Measurements from ENCODE around the gene TUBGCP2. TPM values are rescaled to one million over a fixed set of nuclear protein-coding genes. Genes with fewer than 3 reads are reported as not detected.
A peak's percentile ranks its signal among the peaks of the same experiment; 100 is the strongest.

TUBGCP2 gene
- 78.4 TPM for polyA plus RNA-seq (2012; ENCODE audit: insufficient read depth, insufficient read length, low read depth)

GRCh38 chr10:133308421-133309099 lies at the start of gene TUBGCP2, which contains the start of gene ZNF511:
Gene TUBGCP2 (minus strand): TSS chr10:133308872. CDS start chr10:133302941, 5,931 bp downstream.
Gene ZNF511 (plus strand): TSS chr10:133308914. CDS start chr10:133308944, 30 bp downstream.
- peak; percentile 85 for DNase-seq
- TF ChIP-seq, protein P1, sequence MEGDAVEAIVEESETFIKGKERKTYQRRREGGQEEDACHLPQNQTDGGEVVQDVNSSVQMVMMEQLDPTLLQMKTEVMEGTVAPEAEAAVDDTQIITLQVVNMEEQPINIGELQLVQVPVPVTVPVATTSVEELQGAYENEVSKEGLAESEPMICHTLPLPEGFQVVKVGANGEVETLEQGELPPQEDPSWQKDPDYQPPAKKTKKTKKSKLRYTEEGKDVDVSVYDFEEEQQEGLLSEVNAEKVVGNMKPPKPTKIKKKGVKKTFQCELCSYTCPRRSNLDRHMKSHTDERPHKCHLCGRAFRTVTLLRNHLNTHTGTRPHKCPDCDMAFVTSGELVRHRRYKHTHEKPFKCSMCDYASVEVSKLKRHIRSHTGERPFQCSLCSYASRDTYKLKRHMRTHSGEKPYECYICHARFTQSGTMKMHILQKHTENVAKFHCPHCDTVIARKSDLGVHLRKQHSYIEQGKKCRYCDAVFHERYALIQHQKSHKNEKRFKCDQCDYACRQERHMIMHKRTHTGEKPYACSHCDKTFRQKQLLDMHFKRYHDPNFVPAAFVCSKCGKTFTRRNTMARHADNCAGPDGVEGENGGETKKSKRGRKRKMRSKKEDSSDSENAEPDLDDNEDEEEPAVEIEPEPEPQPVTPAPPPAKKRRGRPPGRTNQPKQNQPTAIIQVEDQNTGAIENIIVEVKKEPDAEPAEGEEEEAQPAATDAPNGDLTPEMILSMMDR (IDR thresholded peaks at IDR 0.05; ENCODE audit: low read depth, low read length), result 0 out of 2 replicates have a peak, but pooled peaks have one; percentile 10

GRCh38 chr10:133357285-133358161 lies 48.9 kb upstream of the TUBGCP2 start, which contains the start of gene FUOM:
Gene FUOM (minus strand): TSS chr10:133358019. CDS start chr10:133358007, 12 bp downstream.
- H3K4me3 ChIP-seq (ENCODE audit: low read depth, low read length), result peak within 1 kb of the TSS; percentile 70
- peak; percentile 81 for DNase-seq
- no peaks in the 10 kb centered on the region for H3K27me3 ChIP-seq
- H3K9me3 ChIP-seq, result no peaks in the 10 kb centered on the region
- no peaks in the 10 kb centered on the region for H3K36me3 ChIP-seq
- H3K4me1 ChIP-seq, result peaks cover 6% of the 10 kb centered on the region
- TF ChIP-seq, protein P1 (IDR thresholded peaks at IDR 0.05; ENCODE audit: low read depth, low read length), result no peak

More at GRCh38 chr10:133308421-133309099, at the start of gene TUBGCP2, which contains the start of gene ZNF511:
- peaks cover 18% of the 10 kb centered on the region for H3K36me3 ChIP-seq
- H3K4me1 ChIP-seq, result peaks cover 3% of the 10 kb centered on the region
- H3K9me3 ChIP-seq, result no peaks in the 10 kb centered on the region
- no peaks in the 10 kb centered on the region; the same call in 1 of the 2 replicates for H3K27me3 ChIP-seq
- H3K4me3 ChIP-seq (ENCODE audit: low read depth, low read length), result peak within 1 kb of the TSS; percentile 94

DNA sequence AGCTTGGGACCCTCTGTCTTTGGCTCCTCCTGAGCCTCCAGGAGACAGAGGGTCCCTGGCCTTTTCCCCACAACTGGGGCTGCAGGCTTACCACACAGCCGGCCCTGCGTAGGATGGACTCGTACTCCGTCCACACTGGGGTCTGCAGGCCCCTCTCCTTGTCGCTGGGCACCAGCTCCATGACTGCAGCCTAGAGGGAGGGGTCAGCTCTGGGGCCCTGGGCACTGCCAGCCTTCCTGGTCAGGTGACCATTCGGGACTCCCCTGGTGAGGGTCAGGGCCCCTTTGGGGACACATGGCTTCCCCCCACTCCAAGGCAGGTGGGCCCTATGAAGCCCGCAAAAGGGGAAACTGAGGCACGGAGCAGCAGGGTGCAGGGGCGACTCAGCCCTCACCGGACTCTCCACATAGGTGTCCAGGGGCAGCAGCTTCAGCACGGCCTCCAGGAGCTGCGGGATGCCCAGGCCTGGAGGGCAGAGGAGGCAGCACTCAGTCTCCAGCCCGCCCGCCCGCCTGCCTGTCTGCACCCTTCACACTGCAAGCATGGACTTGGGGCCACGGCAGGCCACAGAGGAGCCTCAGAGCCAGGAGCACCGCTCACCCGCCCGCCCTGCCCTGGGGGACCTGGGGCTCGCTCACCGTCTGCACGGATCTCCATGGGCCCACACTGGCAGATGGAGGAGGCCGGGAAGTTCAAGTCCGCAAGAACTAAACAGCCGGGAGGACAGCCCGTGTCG lies 48.0 kb upstream of the TUBGCP2 start:
- H3K36me3 ChIP-seq, result no peaks in the 10 kb centered on the region
- H3K4me3 ChIP-seq (ENCODE audit: low read depth, low read length), result peak overlapping the region; percentile 70
- H3K27me3 ChIP-seq, result no peaks in the 10 kb centered on the region
- TF ChIP-seq, protein P1 (IDR thresholded peaks at IDR 0.05; ENCODE audit: low read depth, low read length), result no peak
- peaks cover 6% of the 10 kb centered on the region for H3K4me1 ChIP-seq
- no peaks in the 10 kb centered on the region for H3K9me3 ChIP-seq
- DNase-seq, result no peak

- no peak overlapping the region for H3K4me3 ChIP-seq (ENCODE audit: low read depth, low read length)
- H3K9me3 ChIP-seq, result no peaks in the 10 kb centered on the region
- no peaks in the 10 kb centered on the region for H3K27me3 ChIP-seq
- no peak for DNase-seq
- TF ChIP-seq, protein P1 (IDR thresholded peaks at IDR 0.05; ENCODE audit: low read depth, low read length), result no peak
- peaks cover 6% of the 10 kb centered on the region for H3K4me1 ChIP-seq
- no peaks in the 10 kb centered on the region for H3K36me3 ChIP-seq
These were observed 47.3 kb upstream of the TUBGCP2 start for GRCh38 chr10:133355991-133356390.

DNA sequence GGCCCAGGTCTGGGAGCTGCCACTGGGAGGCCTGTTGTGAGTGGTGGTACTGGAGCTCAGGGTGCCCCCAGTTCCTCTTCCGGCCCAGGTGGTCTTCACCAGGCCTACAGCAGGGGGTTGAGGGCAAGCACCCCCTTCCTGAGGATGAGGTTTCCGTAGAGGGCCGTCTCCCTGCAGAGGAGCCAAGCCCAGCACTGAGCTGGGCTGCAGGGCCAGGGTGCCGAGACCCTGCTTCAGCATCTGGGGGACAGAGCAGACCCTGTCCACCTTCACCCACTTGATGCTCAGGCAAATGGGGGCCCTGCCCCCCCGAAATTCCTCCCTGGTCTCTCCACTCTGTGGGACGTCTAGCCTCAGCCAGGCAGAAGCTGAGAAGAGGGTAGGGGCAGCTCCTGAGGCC lies 46.6 kb upstream of the TUBGCP2 start:
- H3K36me3 ChIP-seq, result no peaks in the 10 kb centered on the region
- DNase-seq, result no peak
- H3K27me3 ChIP-seq, result no peaks in the 10 kb centered on the region
- no peak overlapping the region for H3K4me3 ChIP-seq (ENCODE audit: low read depth, low read length)
- H3K9me3 ChIP-seq, result no peaks in the 10 kb centered on the region
- H3K4me1 ChIP-seq, result peaks cover 6% of the 10 kb centered on the region
- TF ChIP-seq, protein P1 (IDR thresholded peaks at IDR 0.05; ENCODE audit: low read depth, low read length), result no peak
